ENCODE results near the gene EPHA4.

EPHA4 gene

GRCh38 chr2:221488136-221488807, 83.8 kb downstream of the EPHA4 start:
- H3K36me3 ChIP-seq, result no peaks in the 10 kb centered on the region
- H3K4me1 ChIP-seq, result no peaks in the 10 kb centered on the region
- TF ChIP-seq, protein P1, sequence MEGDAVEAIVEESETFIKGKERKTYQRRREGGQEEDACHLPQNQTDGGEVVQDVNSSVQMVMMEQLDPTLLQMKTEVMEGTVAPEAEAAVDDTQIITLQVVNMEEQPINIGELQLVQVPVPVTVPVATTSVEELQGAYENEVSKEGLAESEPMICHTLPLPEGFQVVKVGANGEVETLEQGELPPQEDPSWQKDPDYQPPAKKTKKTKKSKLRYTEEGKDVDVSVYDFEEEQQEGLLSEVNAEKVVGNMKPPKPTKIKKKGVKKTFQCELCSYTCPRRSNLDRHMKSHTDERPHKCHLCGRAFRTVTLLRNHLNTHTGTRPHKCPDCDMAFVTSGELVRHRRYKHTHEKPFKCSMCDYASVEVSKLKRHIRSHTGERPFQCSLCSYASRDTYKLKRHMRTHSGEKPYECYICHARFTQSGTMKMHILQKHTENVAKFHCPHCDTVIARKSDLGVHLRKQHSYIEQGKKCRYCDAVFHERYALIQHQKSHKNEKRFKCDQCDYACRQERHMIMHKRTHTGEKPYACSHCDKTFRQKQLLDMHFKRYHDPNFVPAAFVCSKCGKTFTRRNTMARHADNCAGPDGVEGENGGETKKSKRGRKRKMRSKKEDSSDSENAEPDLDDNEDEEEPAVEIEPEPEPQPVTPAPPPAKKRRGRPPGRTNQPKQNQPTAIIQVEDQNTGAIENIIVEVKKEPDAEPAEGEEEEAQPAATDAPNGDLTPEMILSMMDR (IDR thresholded peaks at IDR 0.05), result no peak
- no peak overlapping the region for H3K27ac ChIP-seq
- no peak overlapping the region for H3K4me3 ChIP-seq
- H3K27me3 ChIP-seq, result no peaks in the 10 kb centered on the region
- no peak for DNase-seq
- no peaks in the 10 kb centered on the region for H3K9me3 ChIP-seq
- intact Hi-C loops (cut with DNase I; ENCODE audit: low total_unique reads), result no loop called here

DNA sequence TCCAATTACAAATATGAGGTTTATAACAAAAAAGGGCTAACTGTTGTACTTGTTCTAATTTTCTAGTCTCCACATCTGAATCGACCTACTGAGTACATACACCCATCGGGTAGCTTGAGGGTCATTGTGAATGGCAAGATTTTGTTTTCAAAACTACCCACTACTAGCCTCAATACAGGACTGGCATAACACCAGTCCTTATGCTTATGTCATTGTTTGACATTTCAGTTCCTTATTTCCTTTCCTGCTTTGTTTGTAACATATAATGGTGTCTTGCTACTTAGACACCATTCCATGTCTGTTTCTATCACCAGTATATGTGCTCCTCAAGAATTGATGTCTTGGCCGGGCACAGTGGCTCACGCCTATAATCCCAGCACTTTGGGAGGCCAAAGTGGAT, 86.0 kb downstream of the EPHA4 start:
- H3K4me3 ChIP-seq, result no peak overlapping the region
- intact Hi-C loops (cut with DNase I; ENCODE audit: low total_unique reads), result no loop called here
- no peaks in the 10 kb centered on the region for H3K27me3 ChIP-seq
- TF ChIP-seq, protein P1 (IDR thresholded peaks at IDR 0.05), result no peak
- H3K9me3 ChIP-seq, result no peaks in the 10 kb centered on the region
- peaks cover 0 to 4% (median 0%) of the 10 kb centered on the region in 3 donors for H3K36me3 ChIP-seq
- H3K4me1 ChIP-seq, result no peaks in the 10 kb centered on the region
- DNase-seq, result no peak
- H3K27ac ChIP-seq, result no peak overlapping the region

GRCh38 chr2:221485503-221485870, 86.6 kb downstream of the EPHA4 start:
- Histone ChIP-seq H3K4me3 (no peak overlapping the region), H3K36me3 (peaks cover 0 to 4% (median 0%) of the 10 kb centered on the region in 3 donors), H3K27ac (no peak overlapping the region), H3K9me3 (no peaks in the 10 kb centered on the region), H3K4me1 (no peaks in the 10 kb centered on the region), H3K27me3 (no peaks in the 10 kb centered on the region)
- intact Hi-C loops (cut with DNase I; ENCODE audit: low total_unique reads), result no loop called here
- DNase-seq, result no peak
- TF ChIP-seq, protein P1 (IDR thresholded peaks at IDR 0.05), result no peak

GRCh38 chr2:221484761-221485502, 87.2 kb downstream of the EPHA4 start:
- peaks cover 0 to 4% (median 0%) of the 10 kb centered on the region in 3 donors for H3K36me3 ChIP-seq
- intact Hi-C loops (cut with DNase I; ENCODE audit: low total_unique reads), result no loop called here
- no peak for DNase-seq
- no peaks in the 10 kb centered on the region for H3K4me1 ChIP-seq
- H3K9me3 ChIP-seq, result no peaks in the 10 kb centered on the region
- no peaks in the 10 kb centered on the region for H3K27me3 ChIP-seq
- TF ChIP-seq, protein P1 (IDR thresholded peaks at IDR 0.05), result no peak
- no peak overlapping the region for H3K27ac ChIP-seq
- H3K4me3 ChIP-seq, result no peak overlapping the region

DNA sequence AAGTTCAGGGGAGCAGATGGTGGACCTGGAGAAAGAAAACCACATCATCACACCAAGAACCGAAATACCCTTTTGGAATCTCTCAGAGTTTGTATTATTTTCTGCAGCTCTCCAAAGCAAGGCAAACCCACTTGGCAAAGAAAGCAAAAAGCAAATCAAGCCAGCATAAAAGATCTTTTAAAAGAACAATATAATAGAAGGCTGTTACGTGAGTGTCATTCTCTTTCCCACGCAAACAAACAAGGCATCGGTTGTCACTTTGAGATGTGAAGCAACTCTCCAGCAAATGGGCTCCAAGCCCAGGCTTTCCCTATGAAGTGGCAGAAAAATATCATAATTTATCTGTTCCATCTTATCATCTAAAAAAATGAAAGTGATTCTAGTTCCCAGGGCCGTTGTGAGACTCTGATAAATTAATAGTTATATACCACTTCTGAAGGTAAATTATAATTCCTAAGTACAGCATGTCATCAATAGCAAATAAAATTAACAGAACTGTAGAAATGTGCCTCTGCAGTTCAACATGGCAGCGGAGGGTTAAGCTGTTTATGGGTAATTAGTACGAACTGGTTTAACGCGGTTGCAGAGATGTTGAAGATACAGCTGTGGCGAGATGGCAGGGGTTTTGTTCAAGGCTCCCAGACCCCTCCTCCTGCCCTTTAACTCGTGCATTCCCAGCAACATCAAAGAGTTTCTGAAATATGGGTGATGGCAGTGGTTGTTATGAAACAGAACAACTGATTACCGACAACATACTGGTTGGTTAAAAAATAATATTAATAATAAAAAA, 89.2 kb downstream of the EPHA4 start:
- Histone ChIP-seq H3K27ac (no peak overlapping the region), H3K4me1 (peaks cover 0 to 3% (median 1%) of the 10 kb centered on the region in 4 donors), H3K4me3 (no peak overlapping the region), H3K36me3 (peaks cover 0 to 4% (median 0%) of the 10 kb centered on the region in 3 donors), H3K27me3 (no peaks in the 10 kb centered on the region), H3K9me3 (no peaks in the 10 kb centered on the region)
- intact Hi-C loops (cut with DNase I; ENCODE audit: low total_unique reads), result no loop called here
- no peak for DNase-seq
- TF ChIP-seq, protein P1 (IDR thresholded peaks at IDR 0.05), result no peak
